ENCODE results near the gene ASB1. TPM values are rescaled to one million over a fixed set of nuclear protein-coding genes. Genes with fewer than 3 reads are reported as not detected.

The ASB1 gene
- polyA plus RNA-seq, 1 donor (not counting 4 experiments of a cell fraction or from before 2014, with no cell fraction given), result 13.0 TPM

- dilution Hi-C loops (cut with MboI; ENCODE audit: extremely low pct_ligation_motif_present, low sequenced_read_pairs), result no loop called here
- Histone ChIP-seq H3K9ac (ENCODE audit: control insufficient read depth, extremely low read depth, insufficient read depth, low read length) (no peak overlapping the region), H3K9me1 (ENCODE audit: control insufficient read depth, extremely low read depth, insufficient read depth, low read length) (no peaks in the 10 kb centered on the region), H2AFZ (ENCODE audit: control insufficient read depth, low read length) (no peak overlapping the region), H3K9me3 (ENCODE audit: control insufficient read depth, low read depth, low read length) (no peaks in the 10 kb centered on the region), H3K36me3 (ENCODE audit: control insufficient read depth in 2 of 2, extremely low read depth in 1 of 2, insufficient read depth in 2 of 2, low read length in 2 of 2) (peaks cover 0 to 3% of the 10 kb centered on the region in 2 experiments), H3K4me2 (ENCODE audit: control insufficient read depth, extremely low read depth, insufficient read depth, low read depth, low read length) (peak overlapping the region; percentile 4), H3K27ac (ENCODE audit: control insufficient read depth, insufficient read depth, low read length) (peak overlapping the region; percentile 41), H3K4me3 (ENCODE audit: control insufficient read depth in 2 of 3, extremely low read depth in 1 of 3, insufficient read depth in 2 of 3, low read depth in 1 of 3, low read length in 3 of 3) (no peak overlapping the region), H3K4me1 (ENCODE audit: control insufficient read depth, extremely low read depth, insufficient read depth, low read length) (peaks cover 24% of the 10 kb centered on the region), H3K27me3 (ENCODE audit: control insufficient read depth, extremely low read depth, insufficient read depth, low read length) (no peaks in the 10 kb centered on the region), H4K20me1 (ENCODE audit: control insufficient read depth, extremely low read depth, insufficient read depth, low read length) (no peaks in the 10 kb centered on the region), H3K79me2 (ENCODE audit: control insufficient read depth, insufficient read depth, low read length) (no peaks in the 10 kb centered on the region)
- FAIRE-seq (peak; percentile 87), DNase-seq (ENCODE audit: low read depth, low spot score) (peak; percentile 26)
- TF ChIP-seq EZH2 (IDR thresholded peaks at IDR 0.05; ENCODE audit: low read length) (no peak), CTCF (optimal IDR thresholded peaks at IDR 0.05 in 1 of 3, IDR thresholded peaks at IDR 0.05 in 1 of 3, conservative IDR thresholded peaks at IDR 0.05 in 1 of 3; ENCODE audit: extremely low read depth in 1 of 3, insufficient read depth in 2 of 3, low read length in 3 of 3) (no peak)
Measured at GRCh38 chr2:238380785-238381184, 45.9 kb upstream of the ASB1 start.

GRCh38 chr2:238381341-238382115, 45.2 kb upstream of the ASB1 start:
- DNase-seq (ENCODE audit: low read depth, low spot score), result no peak
- Histone ChIP-seq H3K9me3 (ENCODE audit: control insufficient read depth, low read depth, low read length) (no peaks in the 10 kb centered on the region), H3K4me3 (ENCODE audit: control insufficient read depth in 2 of 3, extremely low read depth in 1 of 3, insufficient read depth in 2 of 3, low read depth in 1 of 3, low read length in 3 of 3) (no peak overlapping the region), H3K36me3 (ENCODE audit: control insufficient read depth in 2 of 2, extremely low read depth in 1 of 2, insufficient read depth in 2 of 2, low read length in 2 of 2) (peaks cover 0 to 3% of the 10 kb centered on the region in 2 experiments), H4K20me1 (ENCODE audit: control insufficient read depth, extremely low read depth, insufficient read depth, low read length) (no peaks in the 10 kb centered on the region), H3K4me1 (ENCODE audit: control insufficient read depth, extremely low read depth, insufficient read depth, low read length) (peaks cover 24% of the 10 kb centered on the region), H3K9ac (ENCODE audit: control insufficient read depth, extremely low read depth, insufficient read depth, low read length) (no peak overlapping the region), H2AFZ (ENCODE audit: control insufficient read depth, low read length) (no peak overlapping the region), H3K79me2 (ENCODE audit: control insufficient read depth, insufficient read depth, low read length) (no peaks in the 10 kb centered on the region), H3K4me2 (ENCODE audit: control insufficient read depth, extremely low read depth, insufficient read depth, low read depth, low read length) (no peak overlapping the region), H3K9me1 (ENCODE audit: control insufficient read depth, extremely low read depth, insufficient read depth, low read length) (no peaks in the 10 kb centered on the region), H3K27me3 (ENCODE audit: control insufficient read depth, extremely low read depth, insufficient read depth, low read length) (no peaks in the 10 kb centered on the region), H3K27ac (ENCODE audit: control insufficient read depth, insufficient read depth, low read length) (peak overlapping the region; percentile 24)
- TF ChIP-seq CTCF (optimal IDR thresholded peaks at IDR 0.05 in 1 of 3, IDR thresholded peaks at IDR 0.05 in 1 of 3, conservative IDR thresholded peaks at IDR 0.05 in 1 of 3; ENCODE audit: extremely low read depth in 1 of 3, insufficient read depth in 2 of 3, low read length in 3 of 3) (no peak), EZH2 (IDR thresholded peaks at IDR 0.05; ENCODE audit: low read length) (no peak)
- dilution Hi-C loops (cut with MboI; ENCODE audit: extremely low pct_ligation_motif_present, low sequenced_read_pairs), result no loop called here
- no peak for FAIRE-seq

Measured in keratinocyte (primary cell).